HG03280 (cell line): Measurements from ENCODE around the gene ERAL1.
A peak's percentile ranks its signal among the peaks of the same experiment; 100 is the strongest.
"Not testable (repeated sequence)": the region's sequence is repeated elsewhere in the genome, so short reads cannot be mapped to it uniquely, and the experiment has no call there.

Experiments
- ATAC-seq: cut with Tn5 transposase; IDR thresholded peaks from one replicate; pipeline ENCODE4 v1.9.1; 2021; ENCODE audit warnings: mild to moderate bottlenecking, moderate library complexity; ENCODE audit not compliant: unreplicated experiment

The ERAL1 gene

GRCh38 chr17:28897769-28898526, 43.1 kb downstream of the ERAL1 start:
- ATAC-seq, result no peak

- no peak for ATAC-seq
Measured at GRCh38 chr17:28898527-28898955, 43.7 kb downstream of the ERAL1 start.

- ATAC-seq, result no peak
Measured at GRCh38 chr17:28899212-28899815, 44.5 kb downstream of the ERAL1 start.

GRCh38 chr17:28900986-28901726, 46.3 kb downstream of the ERAL1 start:
- ATAC-seq, result no peak

GRCh38 chr17:28901866-28902818, 47.3 kb downstream of the ERAL1 start:
- ATAC-seq, result peak; percentile 35

GRCh38 chr17:28902819-28903545, 48.2 kb downstream of the ERAL1 start, which contains the start of gene DHRS13:
Gene DHRS13 (minus strand): TSS chr17:28903079. CDS start chr17:28902944, 135 bp downstream.
- ATAC-seq, result peak; percentile 92

- not testable (repeated sequence) for ATAC-seq
Measured at GRCh38 chr17:28903546-28903841, 48.7 kb downstream of the ERAL1 start.

GRCh38 chr17:28904800-28905199, 50.0 kb downstream of the ERAL1 start:
- no peak for ATAC-seq

GRCh38 chr17:28906276-28906675, 51.5 kb downstream of the ERAL1 start:
- no peak for ATAC-seq

GRCh38 chr17:28906706-28907438, 52.1 kb downstream of the ERAL1 start:
- ATAC-seq, result no peak

- no peak for ATAC-seq
Measured at GRCh38 chr17:28907709-28908475, 53.1 kb downstream of the ERAL1 start.

GRCh38 chr17:28908640-28909167, 53.9 kb downstream of the ERAL1 start:
- ATAC-seq, result no peak

- ATAC-seq, result no peak
Measured at GRCh38 chr17:28910534-28910933, 55.7 kb downstream of the ERAL1 start.
